GM19397 (cell line): Measurements from ENCODE around the gene GPR39.
"Not testable (repeated sequence)": the region's sequence is repeated elsewhere in the genome, so short reads cannot be mapped to it uniquely, and the experiment has no call there.

Experiments
- ATAC-seq: cut with Tn5 transposase; IDR thresholded peaks from one replicate; pipeline ENCODE4 v1.9.1; 2021; ENCODE audit warnings: mild to moderate bottlenecking, moderate library complexity; ENCODE audit not compliant: unreplicated experiment

The GPR39 gene

GRCh38 chr2:132488491-132488890, 71.9 kb downstream of the GPR39 start:
- no peak for ATAC-seq

- ATAC-seq: no peak
These were observed 72.5 kb downstream of the GPR39 start for GRCh38 chr2:132489150-132489549.

- no peak for ATAC-seq
These were observed 79.3 kb downstream of the GPR39 start for GRCh38 chr2:132495881-132496280.

- no peak for ATAC-seq
These were observed 80.0 kb downstream of the GPR39 start for GRCh38 chr2:132496555-132496954.

- no peak for ATAC-seq
These were observed 81.0 kb downstream of the GPR39 start for GRCh38 chr2:132497591-132497990.

- ATAC-seq: no peak
These were observed 87.1 kb downstream of the GPR39 start for GRCh38 chr2:132503701-132504100.

GRCh38 chr2:132515010-132515409, 98.4 kb downstream of the GPR39 start:
- ATAC-seq: no peak

GRCh38 chr2:132517386-132517785, 100.8 kb downstream of the GPR39 start:
- no peak for ATAC-seq

- no peak for ATAC-seq
These were observed 101.7 kb downstream of the GPR39 start for GRCh38 chr2:132518302-132518701.

- ATAC-seq: no peak
These were observed 103.0 kb downstream of the GPR39 start for GRCh38 chr2:132519566-132519965.

GRCh38 chr2:132521341-132521740, 104.7 kb downstream of the GPR39 start:
- no peak for ATAC-seq

- ATAC-seq: no peak
These were observed 106.3 kb downstream of the GPR39 start for GRCh38 chr2:132522901-132523300.

GRCh38 chr2:132537061-132537460, 120.5 kb downstream of the GPR39 start:
- not testable (repeated sequence) for ATAC-seq

- ATAC-seq: no peak
These were observed 121.8 kb downstream of the GPR39 start for GRCh38 chr2:132538331-132538855.

GRCh38 chr2:132540166-132540565, 123.6 kb downstream of the GPR39 start:
- ATAC-seq: no peak

- no peak for ATAC-seq
These were observed 126.5 kb downstream of the GPR39 start for GRCh38 chr2:132542953-132543569.

- no peak for ATAC-seq
These were observed 127.5 kb downstream of the GPR39 start for GRCh38 chr2:132544006-132544630.

- ATAC-seq: peak; percentile 59
These were observed 130.6 kb downstream of the GPR39 start for GRCh38 chr2:132547090-132547687.

GRCh38 chr2:132549935-132550670, 133.5 kb downstream of the GPR39 start:
- no peak for ATAC-seq

GRCh38 chr2:132550946-132551345, 134.3 kb downstream of the GPR39 start:
- ATAC-seq: no peak

- no peak for ATAC-seq
These were observed 141.1 kb downstream of the GPR39 start for GRCh38 chr2:132557694-132558093.
